Measurements from ENCODE around the gene HERC3. TPM values are rescaled to one million over a fixed set of nuclear protein-coding genes. Genes with fewer than 3 reads are reported as not detected.

Gene HERC3
- total and polyA plus RNA-seq, 10 of the 15 experiments (the other 5 are each of a cell fraction or from before 2014, with no cell fraction given): 0.52 to 18.2 (median 2.8) TPM

DNA sequence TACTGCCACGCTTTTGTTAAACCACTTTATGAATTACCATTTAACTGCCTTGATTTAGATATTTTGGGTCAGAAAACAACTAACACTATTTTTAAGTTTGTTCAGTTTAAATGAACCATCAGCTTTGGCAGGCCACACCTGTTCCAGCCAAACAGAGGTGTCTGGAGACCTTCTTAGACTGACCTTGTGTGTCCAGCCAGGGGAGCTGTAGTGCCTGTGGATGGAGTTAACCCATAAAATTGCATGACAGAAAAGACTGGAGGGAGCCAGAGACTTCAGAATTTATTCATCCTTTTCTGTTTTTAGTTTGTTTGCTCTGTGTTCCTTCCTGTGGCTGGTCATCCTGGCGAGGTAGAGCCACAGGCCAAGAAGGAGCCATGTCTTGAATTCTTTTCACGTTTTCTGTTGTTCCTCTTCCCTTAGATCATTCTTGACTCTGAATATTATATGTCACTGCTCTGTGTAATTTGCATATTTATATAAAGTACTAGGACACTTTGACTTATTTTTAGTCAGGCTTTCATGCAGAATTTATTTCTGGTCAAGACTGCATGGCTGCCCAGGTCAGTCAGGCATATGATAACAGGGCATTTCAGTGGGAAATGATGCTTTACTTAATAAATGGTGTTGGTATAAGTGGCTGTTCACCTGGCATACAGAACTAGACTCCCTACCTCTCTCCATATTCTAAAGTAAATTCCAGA, 26.7 kb downstream of the HERC3 start:
- ChIA-PET CTCF (no interaction called here), SMC1A (ENCODE audit: uncharacterized antibody, unreplicated experiment) (no interaction called here), RAD21 (ENCODE audit: unreplicated experiment) (no interaction called here), POLR2A (no interaction called here)
- H3K4me1 ChIP-seq (ENCODE audit: control insufficient read depth, insufficient read depth, low read length): no peaks in the 10 kb centered on the region
- intact Hi-C loops (cut with micrococcal nuclease; ENCODE audit: unreplicated experiment) (no loop called here), in situ Hi-C loops (cut with MboI) (no loop called here)
- no peak overlapping the region for H3K27ac ChIP-seq (ENCODE audit: control insufficient read depth, insufficient read depth)
- DNase-seq (ENCODE audit: low read depth, low spot score): no peak
- ATAC-seq: no peak
- no peaks in the 10 kb centered on the region for H3K27me3 ChIP-seq (replicated peaks in 1 of 2; ENCODE audit: control insufficient read depth in 2 of 2, insufficient read depth in 2 of 2, low read length in 1 of 2)
- no peaks in the 10 kb centered on the region for H3K9me3 ChIP-seq (replicated peaks; ENCODE audit: control insufficient read depth, insufficient read depth, low read length)
- H3K79me2 ChIP-seq (ENCODE audit: control insufficient read depth, insufficient read depth, low read length): no peaks in the 10 kb centered on the region
- H3K36me3 ChIP-seq (ENCODE audit: control insufficient read depth in 2 of 2, insufficient read depth in 2 of 2, low read length in 1 of 2): no peaks in the 10 kb centered on the region
- H3K4me2 ChIP-seq (ENCODE audit: control insufficient read depth, insufficient read depth): no peak overlapping the region
- WGBS (ENCODE audit: insufficient coverage, insufficient replicate concordance, low lambda C conversion rate, missing lambda C conversion rate): 36% methylated on average over 3 of the region's 3 CpGs
- no peak for TF ChIP-seq HDAC2 (IDR thresholded peaks at IDR 0.05)
- TF ChIP-seq CREM (IDR thresholded peaks at IDR 0.05; ENCODE audit: low read depth): no peak
- no peak for TF ChIP-seq MXI1 (IDR thresholded peaks at IDR 0.05; ENCODE audit: low read depth, low read length)
- no peak for TF ChIP-seq FOS (IDR thresholded peaks at IDR 0.05; ENCODE audit: borderline replicate concordance, extremely low read depth, insufficient read length)
- TF ChIP-seq STAT1 (conservative IDR thresholded peaks at IDR 0.05): no peak
- no peak for TF ChIP-seq BMI1 (IDR thresholded peaks at IDR 0.05; ENCODE audit: borderline replicate concordance)
- TF ChIP-seq CHD4 (IDR thresholded peaks at IDR 0.05): no peak
- TF ChIP-seq KDM1A (IDR thresholded peaks at IDR 0.05; ENCODE audit: borderline replicate concordance): no peak
- no peak for FAIRE-seq
- H4K20me1 ChIP-seq (ENCODE audit: control insufficient read depth, insufficient read depth): no peaks in the 10 kb centered on the region
- no peak overlapping the region for H3K4me3 ChIP-seq
- H3K9ac ChIP-seq (ENCODE audit: control insufficient read depth, insufficient read depth, low read length): no peak overlapping the region
- H2AFZ ChIP-seq (ENCODE audit: control insufficient read depth, low read depth, low read length): no peak overlapping the region
- no TSS peak for BruUV-seq (replicated peaks)

DNA sequence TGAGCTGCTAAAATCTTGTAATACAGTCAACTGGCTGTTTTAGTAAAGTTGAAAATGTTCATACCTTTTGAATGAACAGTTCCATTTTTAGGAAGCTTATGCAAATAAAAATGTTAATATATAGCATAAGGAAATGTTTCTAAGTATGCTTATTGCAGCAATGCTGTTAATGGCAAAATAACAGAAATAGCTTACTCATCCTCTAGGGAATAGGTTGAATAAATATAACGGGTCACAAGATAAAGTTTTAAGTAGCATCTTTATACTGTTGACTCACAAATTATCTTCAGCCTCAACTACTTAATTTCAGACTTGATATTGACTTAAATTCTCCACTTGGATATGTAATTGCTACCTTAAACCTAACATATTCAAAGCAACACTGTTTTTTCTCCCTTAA, 27.7 kb downstream of the HERC3 start:
- CTCF ChIA-PET: no interaction called here
- RAD21 ChIA-PET (ENCODE audit: unreplicated experiment): no interaction called here
- DNase-seq (ENCODE audit: low read depth, low spot score): no peak
- no peak overlapping the region for H2AFZ ChIP-seq (ENCODE audit: control insufficient read depth, low read depth, low read length)
- TF ChIP-seq KAT2A (conservative IDR thresholded peaks at IDR 0.05; ENCODE audit: control insufficient read depth, low read depth, low read length): no peak
- TF ChIP-seq, protein P1, sequence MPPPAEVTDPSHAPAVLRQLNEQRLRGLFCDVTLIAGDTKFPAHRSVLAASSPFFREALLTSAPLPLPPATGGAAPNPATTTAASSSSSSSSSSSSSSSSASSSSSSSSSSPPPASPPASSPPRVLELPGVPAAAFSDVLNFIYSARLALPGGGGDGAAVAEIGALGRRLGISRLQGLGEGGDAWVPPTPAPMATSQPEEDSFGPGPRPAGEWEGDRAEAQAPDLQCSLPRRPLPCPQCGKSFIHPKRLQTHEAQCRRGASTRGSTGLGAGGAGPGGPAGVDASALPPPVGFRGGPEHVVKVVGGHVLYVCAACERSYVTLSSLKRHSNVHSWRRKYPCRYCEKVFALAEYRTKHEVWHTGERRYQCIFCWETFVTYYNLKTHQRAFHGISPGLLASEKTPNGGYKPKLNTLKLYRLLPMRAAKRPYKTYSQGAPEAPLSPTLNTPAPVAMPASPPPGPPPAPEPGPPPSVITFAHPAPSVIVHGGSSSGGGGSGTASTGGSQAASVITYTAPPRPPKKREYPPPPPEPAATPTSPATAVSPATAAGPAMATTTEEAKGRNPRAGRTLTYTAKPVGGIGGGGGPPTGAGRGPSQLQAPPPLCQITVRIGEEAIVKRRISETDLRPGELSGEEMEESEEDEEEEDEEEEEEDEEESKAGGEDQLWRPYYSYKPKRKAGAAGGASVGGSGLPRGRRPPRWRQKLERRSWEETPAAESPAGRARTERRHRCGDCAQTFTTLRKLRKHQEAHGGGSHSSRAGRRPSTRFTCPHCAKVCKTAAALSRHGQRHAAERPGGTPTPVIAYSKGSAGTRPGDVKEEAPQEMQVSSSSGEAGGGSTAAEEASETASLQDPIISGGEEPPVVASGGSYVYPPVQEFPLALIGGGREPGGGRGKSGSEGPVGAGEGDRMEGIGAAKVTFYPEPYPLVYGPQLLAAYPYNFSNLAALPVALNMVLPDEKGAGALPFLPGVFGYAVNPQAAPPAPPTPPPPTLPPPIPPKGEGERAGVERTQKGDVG (CRISPR knock-in tag; IDR thresholded peaks at IDR 0.05): no peak
- no peak for TF ChIP-seq EZH2 (IDR thresholded peaks at IDR 0.05; ENCODE audit: borderline replicate concordance, control insufficient read depth, low read depth, low read length)
- no peak for TF ChIP-seq ZNF384 (IDR thresholded peaks at IDR 0.05; ENCODE audit: borderline replicate concordance, low read depth, low read length)
- TF ChIP-seq NRF1 (conservative IDR thresholded peaks at IDR 0.05; ENCODE audit: low read depth, low read length): no peak
- in situ Hi-C loops (cut with MboI) (no loop called here), intact Hi-C loops (cut with micrococcal nuclease; ENCODE audit: unreplicated experiment) (no loop called here)
- H3K4me2 ChIP-seq (ENCODE audit: control insufficient read depth, insufficient read depth): no peak overlapping the region
- no peak overlapping the region for H3K9ac ChIP-seq (ENCODE audit: control insufficient read depth, insufficient read depth, low read length)
- BruUV-seq (replicated peaks): no TSS peak
- H3K4me3 ChIP-seq: no peak overlapping the region
- H3K27ac ChIP-seq (ENCODE audit: control insufficient read depth, insufficient read depth): no peak overlapping the region
- ATAC-seq: no peak
- no peaks in the 10 kb centered on the region for H3K79me2 ChIP-seq (ENCODE audit: control insufficient read depth, insufficient read depth, low read length)
- H3K36me3 ChIP-seq (ENCODE audit: control insufficient read depth in 2 of 2, insufficient read depth in 2 of 2, low read length in 1 of 2): no peaks in the 10 kb centered on the region
- SMC1A ChIA-PET (ENCODE audit: uncharacterized antibody, unreplicated experiment): no interaction called here
- no peak for FAIRE-seq
- POLR2A ChIA-PET: interaction anchor here (1.7 kb wide), 1 partner anchor 7 kb away, joined by 3 read pairs; no protein-coding TSS in a partner anchor
- no peaks in the 10 kb centered on the region for H3K9me3 ChIP-seq (replicated peaks; ENCODE audit: control insufficient read depth, insufficient read depth, low read length)
- H3K4me1 ChIP-seq (ENCODE audit: control insufficient read depth, insufficient read depth, low read length): no peaks in the 10 kb centered on the region
- H4K20me1 ChIP-seq (ENCODE audit: control insufficient read depth, insufficient read depth): no peaks in the 10 kb centered on the region
- no peaks in the 10 kb centered on the region for H3K27me3 ChIP-seq (replicated peaks in 1 of 2; ENCODE audit: control insufficient read depth in 2 of 2, insufficient read depth in 2 of 2, low read length in 1 of 2)
- WGBS (ENCODE audit: insufficient coverage, insufficient replicate concordance, low lambda C conversion rate, missing lambda C conversion rate): 41% methylated on average over 1 of the region's 1 CpG
